Activated naive CD8-positive, alpha-beta T cell treated with anti-CD3 and anti-CD28 coated beads, Interleukin-2, amount 50 U/mL, for 16 hours (primary cell): ENCODE measurements around the gene RILP.

Source experiments
- DNase-seq: peaks from one replicate; pipeline ENCODE4 v3.0.0-alpha.2; 2020; ENCODE audit warnings: low read depth, low spot score

Gene RILP

GRCh38 chr17:1604831-1605528 is 44.7 kb downstream of the RILP start:
- no peak for DNase-seq

GRCh38 chr17:1601571-1601970 is 48.1 kb downstream of the RILP start:
- no peak for DNase-seq

GRCh38 chr17:1598399-1599095 is 51.1 kb downstream of the RILP start:
- DNase-seq = no peak

- DNase-seq = no peak
Measured at GRCh38 chr17:1597861-1598342, 51.8 kb downstream of the RILP start.
